Hepatocyte (in vitro differentiated cells): ENCODE measurements around the gene MED16. TPM values are rescaled to one million over a fixed set of nuclear protein-coding genes. Genes with fewer than 3 reads are reported as not detected.
A peak's percentile ranks its signal among the peaks of the same experiment; 100 is the strongest.

Experiments
- DNase-seq: peaks from one replicate; pipeline ENCODE4 v3.0.0-alpha.2; 2016; ENCODE audit warnings: low spot score
- H2AFZ ChIP-seq: fragments of 200-600 bp; sonication (generic); 2 replicates; pipeline ENCODE4 v1.6.0; 2016; ENCODE audit warnings: antibody characterized with exemption, mild to moderate bottlenecking
- H3K27ac ChIP-seq: fragments of 200-600 bp; sonication (generic); 2 replicates; pipeline ENCODE4 v1.5.1; 2016; ENCODE audit warnings: mild to moderate bottlenecking
- H3K27me3 ChIP-seq: fragments of 200-600 bp; sonication (generic); 2 replicates; pipeline ENCODE4 v1.6.1; 2016
- H3K36me3 ChIP-seq: fragments of 200-600 bp; sonication (generic); replicated peaks from 2 replicates; pipeline ENCODE4 v1.5.1; 2016; ENCODE audit warnings: low read depth; ENCODE audit not compliant: insufficient read depth
- H3K4me1 ChIP-seq: fragments of 200-600 bp; sonication (generic); 2 replicates; pipeline ENCODE4 v1.5.1; 2016; ENCODE audit warnings: mild to moderate bottlenecking, moderate library complexity; ENCODE audit not compliant: insufficient read depth
- H3K4me2 ChIP-seq: fragments of 200-600 bp; sonication (generic); 2 replicates; pipeline ENCODE4 v1.6.0; 2016
- H3K4me3 ChIP-seq: fragments of 200-600 bp; sonication (generic); 2 replicates; pipeline ENCODE4 v1.5.1; 2016; ENCODE audit warnings: mild to moderate bottlenecking
- H3K79me2 ChIP-seq: fragments of 200-600 bp; sonication (generic); 2 replicates; pipeline ENCODE4 v1.6.0; 2017; ENCODE audit warnings: mild to moderate bottlenecking
- H3K9me2 ChIP-seq: fragments of 200-600 bp; sonication (generic); replicated peaks from 2 replicates; pipeline ENCODE4 v1.6.0; 2017; ENCODE audit warnings: mild to moderate bottlenecking; ENCODE audit not compliant: insufficient read depth
- H3K9me3 ChIP-seq: fragments of 200-600 bp; sonication (generic); 2 replicates; pipeline ENCODE4 v1.5.1; 2016; ENCODE audit warnings: low read depth, mild to moderate bottlenecking
- H4K20me1 ChIP-seq: fragments of 200-600 bp; sonication (generic); 2 replicates; pipeline ENCODE4 v1.6.0; 2016; ENCODE audit warnings: mild to moderate bottlenecking; ENCODE audit not compliant: insufficient read depth, poor library complexity, severe bottlenecking
- EZH2 ChIP-seq: fragments of 200-600 bp; sonication (generic); IDR thresholded peaks from 2 replicates; pipeline ENCODE4 v1.6.1; 2016; ENCODE audit warnings: antibody characterized with exemption, mild to moderate bottlenecking, borderline replicate concordance
- EZH2phosphoT487 ChIP-seq: fragments of 200-600 bp; sonication (generic); IDR thresholded peaks from one replicate; pipeline ENCODE4 v1.6.1; 2018; ENCODE audit warnings: antibody characterized with exemption, mild to moderate bottlenecking, low read depth, moderate library complexity; ENCODE audit not compliant: unreplicated experiment, severe bottlenecking
- WGBS: methylation state at CpG from one replicate; pipeline ENCODE4 v1.1.6; 2016; ENCODE audit warnings: low lambda C conversion rate; ENCODE audit errors: missing lambda C conversion rate; 5-methylcytosine and 5-hydroxymethylcytosine counted together
- polyA plus RNA-seq: library from polyadenylated mRNA; unstranded; fragments of >200 nt; fragmentation: Nextera tagmentation; extraction: Ambion mirVana; gene quantifications from 2 replicates; pipeline ENCODE4 v1.2.1, GENCODE V29; 2016
- total RNA-seq: library from RNA; depleted of rRNA; stranded (reverse); fragments of >200 nt; gene quantifications from 2 replicates; pipeline ENCODE4 v1.2.3, GENCODE V29; 2014
- TF ChIP-seq, protein P1 (sequence below): fragments of 200-600 bp; sonication (generic); IDR thresholded peaks from 2 replicates; pipeline ENCODE4 v1.5.1; 2016; ENCODE audit warnings: antibody characterized with exemption, mild to moderate bottlenecking; ENCODE audit not compliant: poor library complexity

The MED16 gene
- total and polyA plus RNA-seq, 2 experiments from 2014 or later = 32.1 to 80.9 TPM

DNA sequence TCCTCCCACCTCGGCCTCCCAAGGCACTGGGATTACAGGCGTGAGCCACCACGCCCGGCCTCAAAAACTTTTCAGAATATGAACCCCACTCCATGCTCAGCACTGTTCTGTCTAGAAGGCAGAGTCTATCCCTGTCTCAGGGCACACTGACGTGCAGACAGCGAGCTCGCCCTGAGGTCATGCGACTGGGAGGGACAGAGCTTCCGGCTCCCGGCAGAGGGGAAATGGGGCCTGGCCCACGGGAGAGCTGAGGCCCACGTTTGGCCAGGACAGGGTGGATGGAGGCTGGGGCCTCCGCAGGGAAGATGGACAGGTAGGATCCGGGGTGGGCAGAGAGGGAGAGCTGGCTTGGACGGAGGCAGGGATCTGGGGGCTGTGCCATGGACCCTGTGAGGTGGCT is 68.1 kb downstream of the MED16 start:
- WGBS = 80% methylated on average over 15 of the region's 15 CpGs
- TF ChIP-seq EZH2phosphoT487 (no peak), EZH2 (no peak)
- TF ChIP-seq, protein P1, sequence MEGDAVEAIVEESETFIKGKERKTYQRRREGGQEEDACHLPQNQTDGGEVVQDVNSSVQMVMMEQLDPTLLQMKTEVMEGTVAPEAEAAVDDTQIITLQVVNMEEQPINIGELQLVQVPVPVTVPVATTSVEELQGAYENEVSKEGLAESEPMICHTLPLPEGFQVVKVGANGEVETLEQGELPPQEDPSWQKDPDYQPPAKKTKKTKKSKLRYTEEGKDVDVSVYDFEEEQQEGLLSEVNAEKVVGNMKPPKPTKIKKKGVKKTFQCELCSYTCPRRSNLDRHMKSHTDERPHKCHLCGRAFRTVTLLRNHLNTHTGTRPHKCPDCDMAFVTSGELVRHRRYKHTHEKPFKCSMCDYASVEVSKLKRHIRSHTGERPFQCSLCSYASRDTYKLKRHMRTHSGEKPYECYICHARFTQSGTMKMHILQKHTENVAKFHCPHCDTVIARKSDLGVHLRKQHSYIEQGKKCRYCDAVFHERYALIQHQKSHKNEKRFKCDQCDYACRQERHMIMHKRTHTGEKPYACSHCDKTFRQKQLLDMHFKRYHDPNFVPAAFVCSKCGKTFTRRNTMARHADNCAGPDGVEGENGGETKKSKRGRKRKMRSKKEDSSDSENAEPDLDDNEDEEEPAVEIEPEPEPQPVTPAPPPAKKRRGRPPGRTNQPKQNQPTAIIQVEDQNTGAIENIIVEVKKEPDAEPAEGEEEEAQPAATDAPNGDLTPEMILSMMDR = no peak
- no peak overlapping the region for H3K4me3 ChIP-seq
- H4K20me1 ChIP-seq = no peaks in the 10 kb centered on the region
- no peaks in the 10 kb centered on the region for H3K36me3 ChIP-seq
- H3K79me2 ChIP-seq = no peaks in the 10 kb centered on the region
- no peak overlapping the region for H2AFZ ChIP-seq
- H3K4me2 ChIP-seq = no peak overlapping the region
- H3K27ac ChIP-seq = no peak overlapping the region
- H3K9me2 ChIP-seq = no peaks in the 10 kb centered on the region
- H3K9me3 ChIP-seq = no peaks in the 10 kb centered on the region
- no peaks in the 10 kb centered on the region for H3K4me1 ChIP-seq
- peaks cover 7% of the 10 kb centered on the region for H3K27me3 ChIP-seq
- no peak for DNase-seq

DNA sequence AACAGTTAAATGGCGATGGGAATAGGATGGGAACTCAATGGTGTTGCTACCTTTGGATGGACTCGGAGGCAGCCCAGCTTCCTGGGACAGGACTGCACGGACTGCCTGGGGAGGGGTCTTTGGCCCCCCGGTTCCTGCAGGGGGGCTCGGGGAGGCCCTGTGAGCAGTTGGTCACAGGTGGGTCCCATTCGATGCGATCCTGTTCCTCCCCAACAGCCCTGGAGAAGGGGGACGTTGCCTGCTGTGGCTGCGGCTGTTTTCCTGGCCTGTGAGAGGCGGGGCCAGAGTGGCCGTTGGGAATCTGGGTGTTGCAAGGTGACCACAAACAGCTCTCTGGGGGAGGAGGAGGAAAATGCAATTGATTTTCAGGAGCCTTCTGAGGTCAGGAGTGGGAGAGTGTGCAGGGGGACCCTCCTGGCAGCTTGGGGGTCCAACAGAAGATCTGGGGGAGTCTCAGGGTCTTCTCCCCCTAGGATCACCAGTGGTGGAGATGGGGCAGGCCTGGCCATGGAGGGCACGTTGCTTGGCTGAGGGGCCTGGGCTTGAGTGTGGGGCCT is 69.3 kb downstream of the MED16 start:
- DNase-seq = peak; percentile 12
- Histone ChIP-seq H3K4me2 (no peak overlapping the region), H4K20me1 (no peaks in the 10 kb centered on the region), H3K36me3 (no peaks in the 10 kb centered on the region), H3K9me3 (no peaks in the 10 kb centered on the region), H3K79me2 (no peaks in the 10 kb centered on the region), H3K9me2 (no peaks in the 10 kb centered on the region), H3K27me3 (peaks cover 7% of the 10 kb centered on the region), H2AFZ (no peak overlapping the region), H3K4me3 (no peak overlapping the region), H3K27ac (no peak overlapping the region), H3K4me1 (no peaks in the 10 kb centered on the region)
- TF ChIP-seq EZH2 (no peak), EZH2phosphoT487 (no peak)
- TF ChIP-seq, protein P1 = no peak
- 58% methylated on average over 12 of the region's 12 CpGs for WGBS

DNA sequence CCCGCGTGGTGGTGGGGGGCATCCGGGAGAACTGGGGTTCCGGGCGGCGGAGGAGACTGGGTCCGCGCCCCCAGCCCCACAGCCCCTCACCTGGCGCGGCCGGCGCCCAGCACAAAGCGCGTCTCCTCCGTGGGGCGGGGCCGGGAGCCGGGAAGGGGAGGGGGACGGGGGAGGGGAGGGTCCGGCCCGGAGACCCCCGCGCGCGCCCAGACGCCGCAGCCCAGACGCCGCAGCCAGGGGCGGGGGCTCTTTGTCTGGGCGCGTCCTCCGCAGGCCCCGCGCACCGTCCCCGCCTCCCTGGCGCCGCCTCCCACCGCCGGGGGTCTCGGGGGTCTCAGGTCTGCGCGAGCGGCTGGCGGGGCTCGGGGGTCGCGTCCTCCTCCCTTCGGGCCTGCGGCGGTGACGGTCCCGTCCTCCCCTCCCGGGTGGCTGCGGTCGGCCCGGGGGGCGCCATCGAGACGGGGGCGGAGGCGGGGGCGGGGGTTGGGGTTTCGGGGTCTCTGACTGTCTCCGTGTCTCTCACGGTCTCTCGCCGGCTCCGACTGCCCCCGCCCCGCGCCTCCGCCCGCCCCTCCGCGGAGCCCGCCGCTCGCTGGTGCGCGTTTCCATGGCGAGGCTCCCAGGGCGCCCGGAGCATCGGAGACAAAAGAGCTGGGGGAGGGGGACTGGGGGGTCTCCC is 71.0 kb downstream of the MED16 start, which contains the start of gene PLPPR3:
PLPPR3 (minus strand) TSS at position 131 of the 679 bp plus-strand sequence. CDS start 396 bp downstream, outside the sequence.
- Histone ChIP-seq H3K4me2 (peak within 1 kb of the TSS; percentile 96), H4K20me1 (no peaks in the 10 kb centered on the region), H3K4me3 (peak within 1 kb of the TSS; percentile 67), H3K27me3 (peaks cover 7% of the 10 kb centered on the region), H3K4me1 (no peaks in the 10 kb centered on the region), H3K27ac (no peak within 1 kb of the TSS), H3K36me3 (no peaks in the 10 kb centered on the region), H3K9me2 (no peaks in the 10 kb centered on the region), H3K79me2 (no peaks in the 10 kb centered on the region), H2AFZ (peak within 1 kb of the TSS; percentile 75), H3K9me3 (no peaks in the 10 kb centered on the region)
- peak; percentile 43 for DNase-seq
- WGBS = 0% methylated on average over 5 of the region's 86 CpGs
- TF ChIP-seq, protein P1 = no peak
- TF ChIP-seq EZH2phosphoT487 (no peak), EZH2 (no peak)
